ENCODE measurements around the gene KCNB1.

KCNB1 gene

DNA sequence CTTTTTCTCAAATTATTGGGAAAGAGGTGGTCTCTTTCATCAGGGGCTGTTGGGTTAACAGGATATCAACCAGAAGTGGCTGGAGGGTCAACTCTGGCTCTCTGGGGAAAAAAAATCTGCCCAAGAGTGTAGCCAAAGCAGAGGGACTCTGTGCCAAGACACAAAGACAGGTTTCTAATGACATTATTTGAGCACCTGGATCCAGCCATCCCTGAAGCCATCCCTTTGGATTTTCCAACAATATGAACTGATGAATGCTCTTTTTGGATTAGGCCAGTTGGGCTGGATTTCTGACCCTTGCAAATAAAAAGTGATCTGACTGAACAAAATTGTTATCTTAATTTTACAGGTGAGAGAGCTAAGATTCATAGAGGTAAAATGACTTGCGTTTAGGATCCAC is 88.7 kb downstream of the KCNB1 start:
- no peak overlapping the region for H3K4me3 ChIP-seq (ENCODE audit: low read depth, low read length)

DNA sequence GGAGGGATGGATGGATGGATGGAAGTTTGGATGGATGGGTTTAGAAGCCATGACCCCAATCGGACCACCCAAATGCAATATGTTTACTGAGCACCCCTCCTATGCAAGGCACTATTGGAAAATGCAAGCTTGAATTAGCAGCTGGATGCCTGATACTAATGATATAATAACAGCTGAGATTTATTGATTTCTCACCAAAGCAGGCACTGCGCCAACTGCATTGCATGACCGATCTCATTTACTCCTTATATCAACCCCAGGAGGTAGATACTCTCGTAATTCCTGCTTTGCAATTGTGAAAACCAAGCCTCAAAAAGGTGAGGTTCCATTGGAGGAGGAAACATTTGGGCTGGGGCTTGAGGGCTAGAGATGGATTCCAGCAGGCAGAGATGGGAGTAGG is 89.7 kb downstream of the KCNB1 start:
- no peak overlapping the region for H3K4me3 ChIP-seq (ENCODE audit: low read depth, low read length)

DNA sequence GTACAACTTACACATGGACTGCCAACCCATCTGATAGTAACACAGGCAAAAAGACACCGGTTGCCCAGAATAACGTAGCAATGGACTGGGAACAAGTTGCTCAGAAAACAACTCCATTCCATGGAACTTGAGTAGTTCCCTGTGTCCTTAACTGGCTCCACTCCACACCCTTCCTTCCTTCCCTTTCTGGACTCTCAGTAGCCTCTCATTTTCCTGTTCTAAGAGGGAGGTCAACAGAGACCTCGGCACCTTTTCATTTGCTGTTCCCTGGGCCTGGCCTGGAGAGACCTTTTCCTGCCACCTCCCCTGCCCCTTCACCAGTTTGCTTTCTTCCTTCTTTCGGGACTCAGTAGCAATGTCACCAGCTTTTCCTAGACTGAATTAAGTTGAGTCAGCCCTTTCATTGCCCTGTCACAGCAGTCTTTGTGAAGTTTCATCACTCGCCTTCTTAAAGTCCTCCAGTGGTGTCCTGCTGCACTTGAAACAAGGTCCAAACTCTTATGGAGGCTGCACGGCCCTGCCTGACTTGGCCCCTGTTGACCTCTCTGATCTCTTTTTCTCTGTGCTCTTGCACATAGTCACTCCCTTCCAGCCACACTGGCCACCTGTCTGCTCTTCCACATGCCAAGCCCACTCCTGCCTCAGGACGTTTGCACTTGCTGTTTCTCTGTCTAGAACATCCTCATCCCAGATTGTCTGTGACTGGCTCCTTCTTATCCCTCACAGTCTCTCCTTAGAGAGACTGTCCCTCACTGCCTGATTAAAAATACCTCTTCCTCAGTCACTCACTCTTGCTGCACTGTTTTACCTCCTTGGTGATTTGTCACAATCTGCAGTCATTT is 90.8 kb downstream of the KCNB1 start:
- no peak overlapping the region for H3K4me3 ChIP-seq (ENCODE audit: low read depth, low read length)

DNA sequence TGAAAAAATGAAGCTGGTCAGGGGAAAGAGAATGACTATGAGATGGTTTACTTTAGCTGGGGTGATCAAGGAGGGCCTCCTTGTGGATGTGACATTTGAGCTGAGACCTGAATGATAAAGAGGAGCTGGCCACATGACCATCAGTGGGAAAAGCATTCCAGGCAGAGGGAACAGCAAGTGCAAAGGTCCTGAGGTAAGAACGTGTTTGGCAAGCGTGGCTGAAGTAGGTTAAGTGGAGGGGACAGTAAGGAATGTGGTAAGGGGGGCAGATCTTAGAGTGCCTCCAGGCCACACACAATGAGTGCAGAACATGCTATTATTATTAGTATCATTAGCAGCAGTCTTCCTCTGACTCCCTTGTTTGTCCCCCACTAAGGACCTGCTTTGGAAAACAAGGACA is 92.6 kb downstream of the KCNB1 start:
- no peak overlapping the region for H3K4me3 ChIP-seq (ENCODE audit: low read depth, low read length)

DNA sequence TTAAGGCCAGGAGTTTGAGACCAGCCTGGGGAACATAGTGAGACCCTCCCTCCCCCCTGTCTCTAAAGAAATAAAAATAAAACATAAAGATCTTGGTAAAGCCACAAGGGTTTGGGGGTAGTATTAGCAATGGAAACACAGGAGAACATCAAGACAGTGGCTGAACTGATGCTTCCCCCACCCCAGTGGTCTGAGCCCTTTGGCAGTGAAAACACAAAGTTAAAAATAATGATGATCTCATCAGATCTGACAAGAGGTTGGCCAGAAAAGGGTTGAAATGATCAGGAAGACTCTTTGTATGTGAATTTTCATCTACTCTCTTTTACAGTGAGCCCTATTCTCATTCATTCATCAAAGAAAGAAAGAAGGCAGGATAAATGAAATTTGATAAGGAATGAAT is 93.7 kb downstream of the KCNB1 start:
- H3K4me3 ChIP-seq (ENCODE audit: low read depth, low read length), result no peak overlapping the region

DNA sequence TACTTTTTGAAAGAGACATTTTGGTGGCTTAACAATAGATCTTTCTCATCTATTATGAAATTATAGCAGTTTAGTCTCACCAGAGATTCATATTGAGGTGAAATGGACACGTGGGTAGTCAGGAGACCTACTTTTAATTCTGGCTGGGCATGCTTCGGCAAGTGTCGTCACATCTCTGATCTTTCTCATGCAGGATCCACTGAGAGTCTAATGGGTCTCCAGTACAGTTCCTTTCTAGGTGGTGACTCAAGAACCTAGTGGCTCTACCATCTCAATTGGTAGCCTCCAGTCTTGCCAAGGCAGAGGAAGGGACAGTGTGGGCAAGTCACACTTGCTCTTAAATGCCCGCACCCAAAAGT is 94.9 kb downstream of the KCNB1 start:
- no peak overlapping the region for H3K4me3 ChIP-seq (ENCODE audit: low read depth, low read length)

DNA sequence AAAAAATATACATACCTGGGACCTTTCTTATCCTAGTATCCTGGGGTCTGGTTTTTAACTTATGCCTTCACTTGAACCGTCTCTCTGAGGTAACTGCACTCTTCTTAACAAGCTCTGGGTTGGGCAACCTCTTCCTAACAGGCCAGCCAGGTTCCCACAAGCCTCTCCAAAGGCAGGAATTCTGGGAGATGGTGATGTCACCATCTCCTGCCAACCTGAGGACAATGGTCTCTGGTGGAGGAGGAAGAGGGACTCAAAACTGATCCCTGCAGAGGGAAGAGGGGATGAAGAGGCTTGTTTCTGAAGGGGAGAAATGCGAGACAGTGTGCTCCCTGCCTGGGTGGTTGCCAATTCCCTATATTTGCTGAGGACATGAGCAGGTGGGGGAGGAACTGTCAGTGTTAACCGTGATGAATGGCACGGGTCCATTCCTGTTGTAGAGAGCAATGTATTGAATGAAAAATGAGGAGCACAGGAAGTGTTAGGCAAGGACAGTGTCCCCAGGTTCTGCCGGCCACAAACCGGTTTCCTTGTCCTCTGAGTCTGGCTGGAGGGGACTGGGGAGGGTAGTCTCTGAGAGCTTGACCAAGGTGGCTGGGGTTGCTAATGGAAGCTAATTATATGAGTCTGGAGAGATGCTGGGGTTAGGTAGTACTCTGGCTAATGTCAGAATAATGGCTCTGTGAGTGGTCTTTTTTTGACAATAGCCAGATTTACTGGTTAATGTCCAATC is 95.5 kb downstream of the KCNB1 start:
- H3K4me3 ChIP-seq (ENCODE audit: low read depth, low read length), result no peak overlapping the region

DNA sequence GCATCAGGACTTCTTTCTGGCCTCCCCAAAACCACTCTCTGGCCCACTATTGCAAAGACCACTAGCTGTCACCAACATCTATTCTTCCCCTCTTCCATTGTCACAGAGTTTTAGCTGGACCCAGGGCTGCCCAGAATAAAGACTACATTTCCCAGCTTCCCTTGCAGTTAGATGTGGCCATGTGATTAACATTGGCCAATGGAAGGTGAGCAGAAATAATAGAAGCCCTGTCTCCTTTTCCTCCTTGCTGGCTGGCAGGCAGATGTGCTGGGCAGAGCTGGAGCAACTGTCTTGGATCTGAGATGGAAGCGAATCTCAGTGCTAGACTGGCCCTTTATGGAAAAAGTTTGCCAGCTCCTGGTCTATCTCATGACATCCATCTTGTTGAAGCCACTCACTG is 97.0 kb downstream of the KCNB1 start:
- H3K4me3 ChIP-seq (ENCODE audit: low read depth, low read length), result no peak overlapping the region

DNA sequence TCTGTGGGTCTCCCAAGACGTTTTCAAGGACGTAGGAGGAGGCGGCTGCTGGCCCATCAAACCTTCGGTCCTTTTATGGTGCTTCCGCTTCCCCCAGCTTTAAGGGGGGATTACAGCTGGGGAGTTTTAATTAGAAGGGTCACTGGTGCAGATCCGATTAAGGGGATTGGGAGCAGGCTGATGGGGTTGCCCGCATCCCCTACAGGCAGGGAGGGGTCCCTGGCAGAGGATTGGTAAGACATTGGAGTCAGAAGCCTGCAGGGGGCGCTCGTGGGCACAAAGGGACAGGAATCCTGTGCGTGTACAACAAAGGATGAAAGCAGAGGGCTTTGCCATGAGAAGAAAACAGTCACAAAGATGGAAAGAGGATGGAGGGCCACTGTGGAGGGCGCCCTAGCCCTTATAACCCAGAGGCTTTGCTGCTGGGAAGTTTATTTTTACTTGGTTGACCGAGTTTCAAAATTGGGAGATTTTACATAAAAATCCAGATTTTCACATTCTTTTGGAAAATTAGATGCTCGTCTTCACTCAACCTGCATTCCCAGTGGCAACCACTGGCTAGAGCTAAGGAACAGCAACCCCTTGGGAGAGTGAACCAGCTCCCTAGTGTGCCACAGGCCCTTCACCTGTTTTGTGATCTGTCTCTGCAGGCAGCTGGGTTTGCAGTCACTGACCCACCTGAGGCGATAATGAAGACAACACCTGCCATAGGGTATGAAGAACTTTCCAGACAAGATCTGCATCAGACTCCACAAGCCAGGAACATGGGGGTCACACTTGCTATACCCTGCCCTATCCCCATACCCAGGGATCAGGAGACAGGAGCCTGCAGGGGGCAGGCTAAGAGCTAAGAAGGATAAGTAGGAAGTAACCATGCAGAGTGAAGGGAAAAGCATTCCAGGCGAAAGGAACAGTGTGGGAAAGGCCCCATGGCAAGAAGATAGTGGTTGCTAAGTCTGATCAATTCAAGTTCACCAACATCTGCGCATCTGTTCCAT is 97.7 kb downstream of the KCNB1 start:
- no peak overlapping the region for H3K4me3 ChIP-seq (ENCODE audit: low read depth, low read length)

DNA sequence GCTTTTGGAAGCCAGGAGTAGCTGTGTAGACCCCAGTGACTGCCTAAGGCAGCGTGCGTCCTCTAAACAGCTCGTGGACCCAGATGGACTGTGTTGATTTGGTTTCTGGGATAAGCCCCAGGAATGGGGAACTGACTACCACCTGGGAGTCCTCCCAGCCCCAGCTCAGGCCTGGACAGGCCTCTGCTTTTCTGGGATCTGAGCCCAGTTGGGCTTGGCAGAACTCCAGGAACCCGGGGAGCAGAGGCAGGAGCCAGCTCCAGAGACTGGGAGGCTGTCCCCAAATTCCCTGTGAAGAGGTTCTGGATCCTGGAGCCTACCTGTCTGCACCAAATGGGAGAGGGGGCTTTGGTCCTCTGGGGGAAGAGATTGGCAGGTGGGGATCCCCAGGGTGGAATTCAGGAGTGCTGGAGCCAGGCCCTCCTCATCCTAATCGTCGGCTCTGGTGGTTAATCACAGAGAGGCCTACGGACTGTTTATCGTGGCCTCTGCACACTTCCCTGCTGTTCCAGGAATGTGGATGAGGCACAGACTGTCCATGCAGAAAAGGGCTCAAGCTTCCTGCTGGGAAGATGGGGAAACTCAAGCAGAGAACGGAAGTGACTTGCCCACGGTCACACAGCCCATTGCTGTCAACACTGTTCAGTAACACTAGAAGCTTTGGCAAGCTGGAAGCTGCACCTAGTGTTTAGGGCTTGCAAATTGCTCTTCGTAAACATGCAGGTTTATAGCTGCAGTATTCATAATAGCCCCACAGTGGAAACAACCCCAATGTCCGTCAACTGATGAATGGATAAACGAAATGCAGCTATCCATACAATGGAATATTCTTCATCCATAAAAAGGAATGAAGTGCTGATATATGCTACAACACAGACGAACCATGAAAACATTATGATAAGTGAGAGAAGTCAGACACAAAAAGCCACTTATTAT is 100.6 kb downstream of the KCNB1 start:
- no peak overlapping the region for H3K4me3 ChIP-seq (ENCODE audit: low read depth, low read length)

DNA sequence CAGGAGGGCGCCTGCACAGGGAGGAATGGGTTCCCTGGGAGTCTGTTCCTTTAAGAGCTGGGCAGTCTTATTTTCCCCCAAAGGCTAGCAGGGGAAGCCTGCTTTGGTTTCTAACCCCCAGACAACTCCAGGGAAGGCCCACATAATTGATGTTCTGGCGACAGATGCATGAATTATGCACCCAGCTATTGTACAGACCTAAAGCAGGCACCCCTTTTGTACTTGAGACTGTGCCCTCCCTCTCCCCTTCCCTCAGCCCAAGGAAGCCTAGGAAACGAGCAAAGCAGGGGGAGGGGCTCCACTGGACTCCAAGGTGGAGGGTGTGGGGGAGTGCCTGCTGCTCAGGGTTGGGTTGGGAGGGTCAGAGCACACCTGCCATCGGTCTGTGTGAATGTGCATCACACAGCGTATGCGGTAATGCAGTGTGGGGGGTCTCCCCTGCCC is 102.1 kb downstream of the KCNB1 start:
- no peak overlapping the region for H3K4me3 ChIP-seq (ENCODE audit: low read depth, low read length)

DNA sequence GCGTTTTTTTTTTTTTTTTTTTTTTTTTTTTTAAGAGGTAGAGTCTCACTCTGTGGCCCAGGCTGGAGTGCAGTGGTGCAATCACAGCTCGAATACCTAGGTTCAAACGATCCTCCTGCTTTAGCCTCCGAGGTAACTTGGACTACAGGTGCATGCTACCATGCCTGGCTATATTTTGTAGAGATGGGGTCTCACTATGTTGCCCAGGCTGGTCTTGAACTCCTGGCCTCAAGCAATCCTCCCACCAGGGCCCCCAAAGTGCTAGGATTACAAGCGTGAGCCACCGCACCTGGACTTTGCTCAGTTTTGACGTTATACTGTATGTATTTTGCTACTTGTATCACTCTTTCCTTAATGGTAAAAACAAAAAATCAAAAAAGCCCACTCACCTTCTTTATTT is 103.1 kb downstream of the KCNB1 start:
- H3K4me3 ChIP-seq (ENCODE audit: low read depth, low read length), result no peak overlapping the region

DNA sequence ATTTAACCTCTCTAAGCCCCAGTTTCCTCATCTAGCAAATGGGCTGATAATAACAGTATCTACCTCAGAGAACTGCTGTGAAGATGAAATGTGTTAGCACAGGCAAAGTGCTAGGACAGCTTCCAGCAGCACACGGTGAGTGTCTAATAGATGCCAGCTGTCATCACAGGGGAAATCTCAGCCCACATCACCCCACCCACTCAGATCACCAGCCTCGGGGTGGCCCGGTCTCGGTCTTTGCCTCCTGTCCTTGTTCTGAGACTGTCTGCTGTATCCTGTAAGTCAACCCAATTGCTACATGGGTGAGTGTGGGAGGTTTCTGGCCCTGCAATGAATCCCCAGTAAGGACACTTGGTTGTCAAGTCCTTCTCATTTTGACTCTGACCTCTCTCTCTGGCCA is 105.1 kb downstream of the KCNB1 start:
- H3K4me3 ChIP-seq (ENCODE audit: low read depth, low read length), result no peak overlapping the region

DNA sequence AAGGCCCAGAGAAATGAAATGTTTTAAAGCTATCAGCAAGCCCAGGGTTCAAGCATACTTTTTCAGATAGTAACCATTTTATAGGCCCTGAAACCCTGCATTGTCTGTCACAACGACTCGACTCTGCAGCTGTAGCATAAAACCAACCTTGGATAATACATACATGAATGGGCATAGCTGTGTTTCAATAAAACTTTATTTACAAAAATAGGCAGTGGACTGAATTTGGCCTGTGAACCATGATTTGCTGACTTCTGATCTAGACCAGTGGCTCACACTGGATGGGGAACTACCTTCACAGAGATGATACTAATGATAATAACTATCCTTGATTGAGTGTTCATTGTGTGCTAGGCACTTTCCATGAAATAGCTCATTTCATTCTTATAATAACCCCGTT is 107.3 kb downstream of the KCNB1 start:
- no peak overlapping the region for H3K4me3 ChIP-seq (ENCODE audit: low read depth, low read length)

DNA sequence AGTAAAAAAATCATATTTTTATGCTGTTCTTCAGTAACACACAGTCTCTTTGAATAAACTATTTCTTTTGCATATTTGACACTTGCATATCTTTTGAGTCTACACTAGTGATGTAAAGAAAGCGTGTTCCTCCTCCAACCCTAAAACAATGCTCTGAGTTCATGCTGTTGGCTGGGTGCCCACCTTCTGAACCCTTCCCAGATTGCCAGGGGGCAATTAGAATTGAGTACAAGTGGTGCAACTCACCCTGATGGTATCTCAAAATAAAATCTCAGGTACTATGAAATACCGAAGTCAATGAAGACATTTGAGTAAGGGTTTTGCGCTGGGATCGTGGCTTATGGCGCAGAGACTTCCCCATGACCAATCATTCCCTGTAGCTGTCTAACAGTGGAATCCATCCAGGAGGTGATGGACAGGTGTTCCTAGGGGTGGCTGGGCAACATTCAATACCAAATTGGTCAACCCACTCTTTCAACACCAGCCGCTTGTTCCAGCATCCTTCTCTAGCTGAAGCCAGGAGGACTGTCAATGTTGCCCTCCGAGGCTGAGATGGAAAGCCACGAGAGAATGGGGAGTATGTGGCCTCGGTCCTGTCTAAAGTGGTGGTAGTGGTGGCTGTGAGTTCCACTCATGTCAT is 110.3 kb downstream of the KCNB1 start:
- H3K4me3 ChIP-seq (ENCODE audit: low read depth, low read length), result no peak overlapping the region

DNA sequence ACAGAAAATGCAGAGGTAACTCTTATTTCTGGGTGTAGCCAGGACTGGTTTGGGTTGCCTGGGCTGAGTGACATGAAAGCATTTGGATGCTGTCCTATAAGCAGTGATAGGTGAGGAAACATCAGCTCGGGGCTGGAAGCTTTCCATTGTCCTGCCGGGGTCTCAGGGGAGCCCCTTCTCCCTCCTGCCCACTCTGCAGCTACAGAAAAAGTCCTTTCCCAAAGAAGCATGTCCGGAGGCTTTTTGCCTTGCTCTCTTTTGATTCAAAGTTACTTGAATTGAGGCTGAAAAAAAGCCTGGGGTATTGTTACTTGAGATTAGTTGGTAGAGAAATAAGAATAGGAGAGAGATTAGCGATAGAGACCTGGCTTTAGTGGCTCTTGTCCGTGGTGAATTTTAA is 113.9 kb downstream of the KCNB1 start:
- H3K4me3 ChIP-seq (ENCODE audit: low read depth, low read length), result no peak overlapping the region

DNA sequence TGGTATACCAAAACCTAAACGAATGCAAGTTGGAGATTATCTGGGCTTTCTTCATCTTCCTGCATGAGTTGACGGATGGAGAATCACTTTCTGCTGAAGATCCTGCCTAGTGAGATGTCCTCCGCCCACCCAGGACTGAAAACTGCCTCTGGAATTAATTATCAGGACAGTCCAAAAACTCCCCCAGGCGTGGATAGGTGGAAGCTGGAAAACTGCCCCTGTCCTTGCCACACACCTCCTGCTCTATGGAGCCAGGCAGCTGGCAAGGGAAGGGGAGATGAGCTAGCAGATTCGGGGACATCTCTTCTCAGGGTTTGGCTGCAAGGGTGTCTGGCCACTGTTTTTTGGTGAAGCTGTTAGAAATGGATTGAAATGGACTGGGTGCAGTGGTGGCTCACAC is 115.4 kb downstream of the KCNB1 start:
- H3K4me3 ChIP-seq (ENCODE audit: low read depth, low read length), result no peak overlapping the region

DNA sequence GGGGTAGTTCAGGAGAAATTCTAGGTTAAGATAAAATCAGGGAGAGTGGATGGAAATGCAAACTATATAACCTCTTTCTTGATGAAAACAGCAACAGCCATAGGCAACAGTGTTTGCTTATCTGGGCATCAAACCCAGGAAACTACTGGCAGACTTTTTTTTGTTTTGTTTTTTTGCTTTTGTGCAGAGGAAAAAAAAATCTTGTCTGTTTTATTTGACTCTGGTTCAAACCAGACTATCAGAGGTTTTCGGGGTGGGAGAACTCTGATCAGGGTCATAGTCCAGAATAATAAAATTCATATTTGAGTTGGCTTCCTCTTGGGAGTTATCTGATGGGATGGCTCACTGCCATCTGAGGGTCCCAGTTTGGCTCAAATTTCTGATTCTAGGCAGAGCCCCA is 115.8 kb downstream of the KCNB1 start:
- H3K4me3 ChIP-seq (ENCODE audit: low read depth, low read length), result no peak overlapping the region

DNA sequence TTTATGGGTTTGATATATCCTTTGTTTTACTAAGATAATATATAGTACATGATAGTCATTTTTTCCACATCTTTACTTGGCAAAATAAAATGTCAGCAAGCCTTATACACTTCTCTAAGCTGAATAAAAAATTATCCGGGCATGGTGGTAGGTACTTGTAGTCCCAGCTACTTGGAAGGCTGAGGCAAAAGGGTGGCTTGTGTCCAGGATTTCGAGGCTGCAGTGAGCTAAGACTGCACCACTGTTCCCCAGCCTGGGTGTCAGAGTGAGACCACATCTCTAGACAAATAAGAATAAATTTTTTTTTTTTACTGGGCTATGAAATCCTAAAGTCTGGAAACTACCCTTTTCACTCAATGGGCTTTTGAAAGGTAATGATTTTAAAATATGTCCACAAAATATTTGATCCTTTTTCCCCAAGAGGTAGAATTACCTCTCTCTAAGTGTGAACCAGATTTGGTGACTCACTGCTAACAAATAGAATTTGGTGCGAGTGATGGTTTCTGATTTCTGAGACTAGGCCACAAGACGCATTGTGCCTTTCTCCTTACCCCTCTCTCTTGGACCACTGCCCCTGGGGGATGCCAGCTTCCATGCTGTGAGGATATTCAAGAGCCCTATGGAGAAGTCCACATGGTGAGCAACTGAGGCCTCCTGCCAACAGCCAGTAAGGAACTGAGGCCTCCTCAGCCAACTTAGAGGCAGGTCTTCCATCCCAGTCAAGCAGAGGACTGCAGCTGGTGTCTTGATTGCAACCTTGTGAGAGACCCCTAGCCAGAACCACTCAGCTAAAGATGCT is 120.4 kb downstream of the KCNB1 start:
- H3K4me3 ChIP-seq (ENCODE audit: low read depth, low read length), result no peak overlapping the region
